ENCODE measurements around the gene RBFOX1.

The RBFOX1 gene

GRCh38 chr16:7376227-7376626, 43.6 kb downstream of the RBFOX1 start:
- no peak overlapping the region for H3K4me3 Mint-ChIP-seq
- DNase-seq, result no peak
- H3K4me1 Mint-ChIP-seq, result no peaks in the 10 kb centered on the region
- no peaks in the 10 kb centered on the region for H3K36me3 Mint-ChIP-seq (ENCODE audit: low read depth)
- peaks cover 6% of the 10 kb centered on the region for H3K9me3 Mint-ChIP-seq
- H3K27me3 Mint-ChIP-seq (ENCODE audit: low read depth, poor library complexity), result no peaks in the 10 kb centered on the region
- TF ChIP-seq, protein P1, sequence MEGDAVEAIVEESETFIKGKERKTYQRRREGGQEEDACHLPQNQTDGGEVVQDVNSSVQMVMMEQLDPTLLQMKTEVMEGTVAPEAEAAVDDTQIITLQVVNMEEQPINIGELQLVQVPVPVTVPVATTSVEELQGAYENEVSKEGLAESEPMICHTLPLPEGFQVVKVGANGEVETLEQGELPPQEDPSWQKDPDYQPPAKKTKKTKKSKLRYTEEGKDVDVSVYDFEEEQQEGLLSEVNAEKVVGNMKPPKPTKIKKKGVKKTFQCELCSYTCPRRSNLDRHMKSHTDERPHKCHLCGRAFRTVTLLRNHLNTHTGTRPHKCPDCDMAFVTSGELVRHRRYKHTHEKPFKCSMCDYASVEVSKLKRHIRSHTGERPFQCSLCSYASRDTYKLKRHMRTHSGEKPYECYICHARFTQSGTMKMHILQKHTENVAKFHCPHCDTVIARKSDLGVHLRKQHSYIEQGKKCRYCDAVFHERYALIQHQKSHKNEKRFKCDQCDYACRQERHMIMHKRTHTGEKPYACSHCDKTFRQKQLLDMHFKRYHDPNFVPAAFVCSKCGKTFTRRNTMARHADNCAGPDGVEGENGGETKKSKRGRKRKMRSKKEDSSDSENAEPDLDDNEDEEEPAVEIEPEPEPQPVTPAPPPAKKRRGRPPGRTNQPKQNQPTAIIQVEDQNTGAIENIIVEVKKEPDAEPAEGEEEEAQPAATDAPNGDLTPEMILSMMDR (IDR thresholded peaks at IDR 0.05), result no peak
- H3K27ac Mint-ChIP-seq, result no peak overlapping the region

DNA sequence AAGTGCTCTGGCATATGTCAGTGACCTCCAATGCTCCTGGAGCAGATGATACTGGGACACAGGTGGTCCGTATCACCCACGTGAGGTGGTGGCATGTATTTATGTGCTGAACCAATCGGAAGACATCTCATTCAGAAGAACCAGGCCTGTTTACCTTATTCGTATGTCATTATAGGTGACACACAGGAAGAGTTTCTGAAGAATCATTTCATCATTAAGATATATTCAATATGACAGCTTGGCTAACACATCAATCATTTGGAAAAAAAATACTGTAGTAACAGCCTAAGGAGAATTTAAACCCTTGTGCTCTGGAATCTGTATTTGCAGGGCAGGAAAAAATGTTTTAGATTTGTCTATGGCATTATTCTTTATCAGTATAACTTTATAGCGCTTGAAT, 44.6 kb downstream of the RBFOX1 start:
- no peaks in the 10 kb centered on the region for H3K36me3 Mint-ChIP-seq (ENCODE audit: low read depth)
- no peaks in the 10 kb centered on the region for H3K27me3 Mint-ChIP-seq (ENCODE audit: low read depth, poor library complexity)
- no peak for DNase-seq
- no peak overlapping the region for H3K27ac Mint-ChIP-seq
- TF ChIP-seq, protein P1 (IDR thresholded peaks at IDR 0.05), result no peak
- H3K4me3 Mint-ChIP-seq, result no peak overlapping the region
- peaks cover 6% of the 10 kb centered on the region for H3K9me3 Mint-ChIP-seq
- H3K4me1 Mint-ChIP-seq, result no peaks in the 10 kb centered on the region

- peaks cover under 1% of the 10 kb centered on the region for H3K9me3 Mint-ChIP-seq
- no peak overlapping the region for H3K27ac Mint-ChIP-seq
- no peaks in the 10 kb centered on the region for H3K36me3 Mint-ChIP-seq (ENCODE audit: low read depth)
- TF ChIP-seq, protein P1 (IDR thresholded peaks at IDR 0.05), result no peak
- no peak overlapping the region for H3K4me3 Mint-ChIP-seq
- no peaks in the 10 kb centered on the region for H3K27me3 Mint-ChIP-seq (ENCODE audit: low read depth, poor library complexity)
- no peaks in the 10 kb centered on the region for H3K4me1 Mint-ChIP-seq
- no peak for DNase-seq
Observed at GRCh38 chr16:7378024-7378695, 45.5 kb downstream of the RBFOX1 start.

GRCh38 chr16:7380441-7380840, 47.8 kb downstream of the RBFOX1 start:
- TF ChIP-seq, protein P1 (IDR thresholded peaks at IDR 0.05), result no peak
- Mint-ChIP-seq H3K27me3 (ENCODE audit: low read depth, poor library complexity) (no peaks in the 10 kb centered on the region), H3K4me1 (no peaks in the 10 kb centered on the region), H3K4me3 (no peak overlapping the region), H3K36me3 (ENCODE audit: low read depth) (peaks cover 5% of the 10 kb centered on the region), H3K27ac (no peak overlapping the region), H3K9me3 (peaks cover 6% of the 10 kb centered on the region)
- no peak for DNase-seq

- no peaks in the 10 kb centered on the region for H3K27me3 Mint-ChIP-seq (ENCODE audit: low read depth, poor library complexity)
- peaks cover 5% of the 10 kb centered on the region for H3K36me3 Mint-ChIP-seq (ENCODE audit: low read depth)
- H3K9me3 Mint-ChIP-seq, result peaks cover 7% of the 10 kb centered on the region
- DNase-seq, result no peak
- TF ChIP-seq, protein P1 (IDR thresholded peaks at IDR 0.05), result no peak
- H3K4me3 Mint-ChIP-seq, result no peak overlapping the region
- H3K4me1 Mint-ChIP-seq, result no peaks in the 10 kb centered on the region
- no peak overlapping the region for H3K27ac Mint-ChIP-seq
Observed at GRCh38 chr16:7380911-7381310, 48.3 kb downstream of the RBFOX1 start.

- peaks cover 14% of the 10 kb centered on the region for H3K9me3 Mint-ChIP-seq
- no peak for DNase-seq
- H3K27ac Mint-ChIP-seq, result no peak overlapping the region
- no peak overlapping the region for H3K4me3 Mint-ChIP-seq
- H3K36me3 Mint-ChIP-seq (ENCODE audit: low read depth), result peaks cover 5% of the 10 kb centered on the region
- H3K4me1 Mint-ChIP-seq, result no peaks in the 10 kb centered on the region
- H3K27me3 Mint-ChIP-seq (ENCODE audit: low read depth, poor library complexity), result no peaks in the 10 kb centered on the region
- TF ChIP-seq, protein P1 (IDR thresholded peaks at IDR 0.05), result no peak
Observed at GRCh38 chr16:7381671-7382070, 49.0 kb downstream of the RBFOX1 start.

Data from nephron progenitor cell (in vitro differentiated cells).